Tibial nerve (tissue), 3 donors: ENCODE data around the gene CECR2.
"Not testable (repeated sequence)": the region's sequence is repeated elsewhere in the genome, so short reads cannot be mapped to it uniquely, and the experiment has no call there.

Source experiments
- CTCF ChIP-seq, 5 experiments: fragments of 200-600 bp in 3 of 5; fragments of 450-650 bp in 2 of 5; sonication (generic) in 3 of 5; IDR thresholded peaks; one replicate each; pipeline ENCODE4 v1.5.1; 2016 to 2019; ENCODE audit warnings: antibody characterized with exemption in 5 of 5, mild to moderate bottlenecking in 3 of 5, moderate library complexity in 2 of 5
- POLR2A ChIP-seq, 2 donors: fragments of 450-650 bp; IDR thresholded peaks; one replicate each; pipeline ENCODE4 v1.6.1; 2017; ENCODE audit warnings: antibody characterized with exemption in 2 of 2, mild to moderate bottlenecking in 2 of 2, moderate library complexity in 2 of 2

DNA sequence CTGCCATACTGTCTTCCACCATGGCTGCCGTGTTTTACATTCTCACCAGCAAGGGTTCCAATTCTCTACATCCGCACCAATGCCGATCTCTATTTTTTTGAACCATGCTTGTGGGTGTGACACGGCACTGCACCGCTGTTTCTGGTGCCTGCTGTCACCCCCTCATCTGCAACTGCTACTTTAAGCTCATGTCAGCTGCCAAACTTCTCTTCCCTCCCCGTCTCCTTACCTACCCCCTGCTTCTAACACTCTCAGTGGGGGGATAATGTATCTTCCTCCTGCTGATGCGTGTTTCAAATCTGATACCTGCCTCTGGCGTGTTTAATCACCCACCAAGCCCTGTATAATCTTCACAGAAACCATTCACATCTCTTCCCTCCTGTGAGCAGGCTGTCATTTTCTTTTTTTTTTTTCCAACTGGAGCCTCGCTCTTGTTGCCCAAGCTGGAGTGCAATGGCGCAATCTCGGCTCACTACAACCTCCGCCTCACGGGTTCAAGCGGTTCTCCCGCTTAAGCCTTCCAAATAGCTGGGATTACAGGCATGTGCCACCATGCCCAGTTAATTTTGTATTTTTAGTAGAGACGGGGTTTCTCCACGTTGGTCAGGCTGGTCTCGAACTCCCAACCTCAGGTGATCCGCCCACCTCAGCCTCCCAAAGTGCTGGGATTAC, 196.9 kb downstream of the CECR2 start:
- not testable (repeated sequence) for TF ChIP-seq POLR2A, CTCF (IDR thresholded peaks at IDR 0.05)
